NCI-H524 treated with DMSO at 0.1 percent for 48 hours (cell line): ENCODE measurements around the gene PLA1A.
"Not testable (repeated sequence)": the region's sequence is repeated elsewhere in the genome, so short reads cannot be mapped to it uniquely, and the experiment has no call there.

ENCODE experiments used
- DNase-seq: peaks from one replicate; lab custom pipeline; 2025; lab: John Stamatoyannopoulos, UW

The PLA1A gene

GRCh38 chr3:119579366-119580066, 18.2 kb upstream of the PLA1A start, which contains the start of gene ADPRH:
ADPRH (plus strand) TSS chr3:119579492; CDS start chr3:119582170, 2,678 bp downstream.
- no peak for DNase-seq

- DNase-seq: no peak
These were observed 17.5 kb upstream of the PLA1A start for GRCh38 chr3:119580067-119580760.

GRCh38 chr3:119582178-119582577, 15.5 kb upstream of the PLA1A start:
- DNase-seq: no peak

- no peak for DNase-seq
These were observed 12.5 kb upstream of the PLA1A start for GRCh38 chr3:119585208-119585607.

GRCh38 chr3:119585856-119586570, 11.7 kb upstream of the PLA1A start:
- DNase-seq: no peak

GRCh38 chr3:119586733-119587172, 10.9 kb upstream of the PLA1A start:
- no peak for DNase-seq

- no peak for DNase-seq
These were observed 9.6 kb upstream of the PLA1A start for GRCh38 chr3:119588112-119588511.

GRCh38 chr3:119589102-119589773, 8.4 kb upstream of the PLA1A start:
- no peak for DNase-seq

GRCh38 chr3:119590706-119591105, 7.0 kb upstream of the PLA1A start:
- no peak for DNase-seq

GRCh38 chr3:119592861-119593260, 4.8 kb upstream of the PLA1A start:
- DNase-seq: no peak

GRCh38 chr3:119594066-119594465, 3.6 kb upstream of the PLA1A start:
- no peak for DNase-seq

GRCh38 chr3:119594929-119595328, 2.8 kb upstream of the PLA1A start:
- not testable (repeated sequence) for DNase-seq

GRCh38 chr3:119595639-119596334, 1.9 kb upstream of the PLA1A start:
- no peak for DNase-seq

GRCh38 chr3:119596398-119596797, 1.3 kb upstream of the PLA1A start:
- no peak for DNase-seq

- no peak for DNase-seq
These were observed 869 bp downstream of the PLA1A start for GRCh38 chr3:119598410-119599098.

- DNase-seq: no peak
These were observed 2.0 kb downstream of the PLA1A start for GRCh38 chr3:119599558-119600174.

- DNase-seq: no peak
These were observed 3.0 kb downstream of the PLA1A start for GRCh38 chr3:119600732-119601131.

GRCh38 chr3:119601154-119601553, 3.5 kb downstream of the PLA1A start:
- DNase-seq: no peak

- DNase-seq: no peak
These were observed 5.0 kb downstream of the PLA1A start for GRCh38 chr3:119602676-119603075.

GRCh38 chr3:119604878-119605277, 7.2 kb downstream of the PLA1A start:
- no peak for DNase-seq
